ENCODE measurements around the gene NEURL1B.

Gene NEURL1B

DNA sequence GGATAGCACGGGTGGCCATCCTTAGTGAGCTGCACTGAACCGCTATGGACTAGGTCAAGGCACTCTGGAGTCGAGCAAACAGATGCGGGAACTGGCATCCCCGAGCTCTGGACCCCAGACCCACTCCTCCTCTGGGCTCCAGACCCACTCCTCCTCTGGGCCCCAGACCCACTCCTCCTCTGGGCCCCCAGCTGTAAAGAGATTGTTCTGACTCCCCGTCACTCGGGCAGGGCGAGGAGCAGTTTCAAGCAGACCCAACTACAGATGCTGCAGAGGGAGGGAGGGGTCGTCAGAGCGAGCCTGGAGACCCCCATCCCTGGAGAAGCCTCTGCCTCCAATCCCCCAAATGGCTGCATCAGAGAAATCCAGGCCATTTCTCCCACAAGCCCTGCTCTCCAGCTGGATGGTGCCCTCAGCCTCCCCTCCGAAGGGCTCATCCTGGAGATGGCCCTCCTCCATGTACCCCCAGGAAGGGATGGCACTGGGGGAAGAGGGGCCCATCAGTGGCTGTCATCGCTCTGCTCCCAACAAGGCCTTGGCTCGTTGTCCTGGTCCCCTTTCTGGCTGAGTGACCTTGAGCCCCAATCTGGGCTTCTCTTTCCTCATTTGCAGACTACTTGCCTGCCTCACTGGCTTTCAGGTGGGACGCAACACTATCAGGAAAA is 91.3 kb downstream of the NEURL1B start:
- DNase-seq (ENCODE audit: low spot score), result no peak

DNA sequence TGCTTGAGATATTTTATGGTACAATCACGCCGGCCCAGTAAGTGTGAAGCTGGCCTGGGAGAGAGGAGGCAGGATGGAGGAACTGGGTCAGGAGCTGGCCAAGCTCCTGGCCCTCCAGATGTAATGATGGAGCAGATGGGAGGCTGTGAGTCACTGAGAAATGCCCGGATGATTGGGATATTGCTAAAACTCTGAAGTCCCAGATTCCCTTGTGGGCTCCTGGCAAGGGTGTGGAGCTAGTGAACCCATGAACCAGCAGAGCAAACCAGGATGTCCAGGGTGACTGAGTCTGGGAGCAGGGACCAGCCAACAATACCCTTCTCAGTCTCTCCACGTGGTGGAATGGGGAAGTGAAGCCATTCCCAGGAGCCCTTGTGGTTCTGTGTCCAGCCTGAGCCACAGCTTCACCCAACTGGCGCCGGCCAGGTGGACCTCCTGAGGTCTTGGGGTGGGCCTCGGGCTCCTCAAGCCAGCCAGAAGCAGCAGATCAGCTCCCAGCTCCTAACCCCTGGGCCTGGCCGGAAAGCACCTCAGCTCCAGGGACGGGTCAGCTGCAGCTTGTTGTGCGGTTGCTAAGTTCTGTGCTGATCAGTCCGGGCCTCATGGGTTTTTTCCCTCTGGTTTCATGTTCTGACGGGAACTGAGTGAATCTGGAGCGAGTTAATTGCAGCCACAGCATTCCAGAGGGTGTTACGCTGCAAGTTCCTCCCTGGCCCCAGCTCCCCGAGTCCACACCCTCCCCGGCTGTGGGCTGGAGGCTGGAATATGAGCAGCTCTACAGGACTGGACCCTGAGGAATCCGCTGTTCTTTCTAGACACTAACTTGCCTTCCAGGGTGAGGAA is 92.3 kb downstream of the NEURL1B start:
- DNase-seq (ENCODE audit: low spot score), result no peak
- TF ChIP-seq CTCF (IDR thresholded peaks at IDR 0.05; ENCODE audit: extremely low read depth, missing control alignments), result no peak

More for the DNA sequence above, 91.3 kb downstream of the NEURL1B start:
- TF ChIP-seq CTCF (IDR thresholded peaks at IDR 0.05; ENCODE audit: extremely low read depth, missing control alignments), result no peak

DNA sequence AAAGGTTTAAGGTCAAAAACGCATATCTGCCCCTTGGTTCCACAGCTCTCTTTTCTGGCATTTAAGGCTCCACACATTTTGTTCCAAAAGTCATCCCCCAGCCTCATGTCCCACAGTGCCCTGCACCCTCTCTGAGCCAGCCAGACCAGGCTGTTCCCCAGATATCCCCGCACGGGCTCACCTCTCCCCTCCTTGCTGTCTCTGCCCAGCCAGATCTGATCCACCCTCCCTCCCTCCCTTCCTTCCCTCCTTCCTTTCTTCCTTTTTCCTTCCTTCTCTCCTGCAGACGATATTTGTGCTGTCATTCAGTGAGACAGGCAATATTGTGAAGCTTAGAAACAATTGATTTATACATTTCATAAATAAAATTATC is 92.9 kb downstream of the NEURL1B start:
- TF ChIP-seq CTCF (IDR thresholded peaks at IDR 0.05; ENCODE audit: extremely low read depth, missing control alignments), result no peak
- no peak for DNase-seq (ENCODE audit: low spot score)

GRCh38 chr5:172735141-172735831 is 94.2 kb downstream of the NEURL1B start:
- TF ChIP-seq CTCF (IDR thresholded peaks at IDR 0.05; ENCODE audit: extremely low read depth, missing control alignments), result no peak
- DNase-seq (ENCODE audit: low spot score), result no peak

GRCh38 chr5:172736508-172737135 is 95.6 kb downstream of the NEURL1B start:
- TF ChIP-seq CTCF (IDR thresholded peaks at IDR 0.05; ENCODE audit: extremely low read depth, missing control alignments), result no peak
- DNase-seq (ENCODE audit: low spot score), result no peak

GRCh38 chr5:172739375-172739774 is 98.3 kb downstream of the NEURL1B start:
- TF ChIP-seq CTCF (IDR thresholded peaks at IDR 0.05; ENCODE audit: extremely low read depth, missing control alignments), result no peak
- no peak for DNase-seq (ENCODE audit: low spot score)
